Thoracic aorta (tissue), 2 donors: Measurements from ENCODE around the gene CTIF. TPM values are rescaled to one million over a fixed set of nuclear protein-coding genes. Genes with fewer than 3 reads are reported as not detected.

Source experiments
- ATAC-seq: fragments of 150-250 bp; one replicate; pipeline ENCODE4 v1.8.0; 2017; ENCODE audit warnings: low read depth; ENCODE audit not compliant: insufficient number of reproducible peaks, low FRiP score
- DNase-seq: peaks from one replicate; pipeline ENCODE4 v3.0.0-alpha.2; 2020; ENCODE audit warnings: low spot score
- H3K27ac ChIP-seq, 2 donors: fragments of 200-600 bp; sonication (generic); 1 replicate in 1 of 2; 2 replicates in 1 of 2; pipeline ENCODE4 v1.5.1; 2016; ENCODE audit warnings: mild to moderate bottlenecking in 2 of 2, moderate library complexity in 2 of 2
- H3K27me3 ChIP-seq: fragments of 200-600 bp; sonication (generic); replicated peaks from 2 replicates; pipeline ENCODE4 v1.6.0; 2016; ENCODE audit warnings: mild to moderate bottlenecking; ENCODE audit not compliant: insufficient read depth
- H3K36me3 ChIP-seq: fragments of 200-600 bp; sonication (generic); one replicate; pipeline ENCODE4 v1.5.1; 2016
- H3K4me1 ChIP-seq, 2 donors: fragments of 200-600 bp; sonication (generic); 1 replicate in 1 of 2; 2 replicates in 1 of 2; pipeline versions ENCODE4 v1.5.1 to v1.6.0; 2016; ENCODE audit warnings: low read depth in 2 of 2, mild to moderate bottlenecking in 1 of 2; ENCODE audit not compliant: control insufficient read depth in 1 of 2
- H3K4me3 ChIP-seq: fragments of 200-600 bp; sonication (generic); 2 replicates; pipeline ENCODE4 v1.5.1; 2016; ENCODE audit warnings: mild to moderate bottlenecking
- H3K9me3 ChIP-seq: fragments of 200-600 bp; sonication (generic); 2 replicates; pipeline ENCODE4 v1.5.1; 2016
- CTCF ChIP-seq: fragments of 200-600 bp; sonication (generic); IDR thresholded peaks from one replicate; pipeline ENCODE4 v1.5.1; 2019; ENCODE audit warnings: antibody characterized with exemption
- total RNA-seq, 2 donors: library from RNA; depleted of rRNA; stranded (reverse); fragments of >200 nt; gene quantifications; one replicate each; pipeline versions ENCODE4 v1.1.0 to v1.2.3, GENCODE V29; 2016

CTIF gene
- total RNA-seq, 2 donors from 2014 or later: 63.3 to 125 TPM

DNA sequence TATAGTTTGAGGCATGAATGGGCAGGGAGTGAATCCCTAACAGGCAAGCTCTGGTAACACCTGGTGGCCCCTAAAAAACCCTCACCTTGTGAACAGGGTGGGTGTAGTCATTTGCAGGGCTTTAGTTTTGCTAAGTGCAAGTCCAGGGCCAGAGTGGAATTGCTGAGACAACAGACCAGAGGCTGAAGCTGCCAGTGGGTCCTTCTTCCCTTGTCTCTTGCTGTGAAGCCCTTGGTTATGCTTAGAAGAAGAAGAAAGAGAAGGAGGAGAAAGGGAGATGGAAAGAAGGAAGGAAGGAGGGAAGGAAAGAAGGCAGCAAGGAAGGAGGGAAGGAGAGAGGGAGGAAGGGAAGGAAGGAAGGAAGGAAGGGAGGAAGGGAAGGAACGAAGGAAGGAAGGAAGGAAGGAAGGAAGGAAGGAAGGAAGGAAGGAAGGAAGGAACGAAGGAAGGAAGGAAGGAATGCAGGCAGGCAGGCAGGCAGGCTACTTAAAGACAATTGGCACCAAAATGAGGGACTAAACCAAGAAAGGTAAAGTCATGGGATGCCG, 366.1 kb downstream of the CTIF start:
- ATAC-seq: no peak
- H3K4me1 ChIP-seq: peaks cover 21 to 31% of the 10 kb centered on the region in 2 donors
- TF ChIP-seq CTCF: no peak
- no peaks in the 10 kb centered on the region for H3K27me3 ChIP-seq
- H3K36me3 ChIP-seq: no peaks in the 10 kb centered on the region
- H3K9me3 ChIP-seq: no peaks in the 10 kb centered on the region
- no peak overlapping the region for H3K4me3 ChIP-seq
- no peak for DNase-seq
- H3K27ac ChIP-seq: no peak overlapping the region

- no peaks in the 10 kb centered on the region for H3K9me3 ChIP-seq
- H3K27ac ChIP-seq: no peak overlapping the region
- no peak for TF ChIP-seq CTCF
- DNase-seq (no peak), ATAC-seq (no peak)
- H3K4me1 ChIP-seq: peaks cover 21 to 31% of the 10 kb centered on the region in 2 donors
- no peaks in the 10 kb centered on the region for H3K36me3 ChIP-seq
- no peak overlapping the region for H3K4me3 ChIP-seq
- no peaks in the 10 kb centered on the region for H3K27me3 ChIP-seq
These were observed 366.7 kb downstream of the CTIF start for GRCh38 chr18:48905513-48905912.

GRCh38 chr18:48908916-48909315, 370.1 kb downstream of the CTIF start:
- no peak for ATAC-seq
- H3K4me3 ChIP-seq: no peak overlapping the region
- H3K27me3 ChIP-seq: no peaks in the 10 kb centered on the region
- H3K27ac ChIP-seq: no peak overlapping the region
- no peaks in the 10 kb centered on the region for H3K9me3 ChIP-seq
- TF ChIP-seq CTCF: no peak
- H3K36me3 ChIP-seq: no peaks in the 10 kb centered on the region
- DNase-seq: no peak
- H3K4me1 ChIP-seq: peaks cover 1 to 4% of the 10 kb centered on the region in 2 donors

GRCh38 chr18:48909721-48910120, 370.9 kb downstream of the CTIF start:
- TF ChIP-seq CTCF: no peak
- no peak for DNase-seq
- H3K36me3 ChIP-seq: no peaks in the 10 kb centered on the region
- H3K4me3 ChIP-seq: no peak overlapping the region
- no peak overlapping the region for H3K27ac ChIP-seq
- no peaks in the 10 kb centered on the region for H3K27me3 ChIP-seq
- no peaks in the 10 kb centered on the region for H3K9me3 ChIP-seq
- peaks cover 0 to 6% of the 10 kb centered on the region in 2 donors for H3K4me1 ChIP-seq
- ATAC-seq: no peak

- no peak for DNase-seq
- no peak for TF ChIP-seq CTCF
- H3K27ac ChIP-seq: no peak overlapping the region
- H3K9me3 ChIP-seq: no peaks in the 10 kb centered on the region
- H3K36me3 ChIP-seq: no peaks in the 10 kb centered on the region
- no peak overlapping the region for H3K4me3 ChIP-seq
- H3K27me3 ChIP-seq: no peaks in the 10 kb centered on the region
- no peak for ATAC-seq
- peaks cover 7 to 20% of the 10 kb centered on the region in 2 donors for H3K4me1 ChIP-seq
These were observed 372.2 kb downstream of the CTIF start for GRCh38 chr18:48910972-48911545.

Other genes starting within 250 kb of the CTIF start
- gene ZBTB7C, start 129.6 kb upstream of the CTIF start, total RNA-seq: 10 to 100 TPM in 1 of 2 donors, 1 to 10 TPM in 1; 9.6 to 10.9 TPM